Naive thymus-derived CD8-positive, alpha-beta T cell (primary cell): ENCODE results near the gene ONECUT1. TPM values are rescaled to one million over a fixed set of nuclear protein-coding genes. Genes with fewer than 3 reads are reported as not detected.

ENCODE experiments used
- ATAC-seq, 2 donors: fragments of 150-1000 bp; cut with Tn5 transposase in 1 of 2; sonication (Bioruptor Pico), chemical (Tn5 transposase) in 1 of 2; 1 replicate in 1 of 2; 2 replicates in 1 of 2; pipeline ENCODE4 v1.10.0; 2021; ENCODE audit warnings: mild to moderate bottlenecking in 2 of 2, moderate library complexity in 2 of 2
- POLR2A ChIA-PET: fragments of 350-600 bp; sonication (Branson Sonifier 250); formaldehyde crosslinking; loops from one replicate; lab custom pipeline; 2021; ENCODE audit warnings: antibody characterized with exemption; lab: Charles Lee
- DNase-seq, 10 donors: peaks; one replicate each; pipeline versions ENCODE4 v3.0.0 to v3.0.0-alpha.2; 2020 to 2022
- H3K27ac Mint-ChIP-seq, 10 donors: one replicate each; pipeline ENCODE4 v1.8.0; 2020 to 2022; ENCODE audit warnings: mild to moderate bottlenecking in 10 of 10, mixed read lengths in 10 of 10, moderate library complexity in 4 of 10, inconsistent platforms in 1 of 10
- H3K27me3 Mint-ChIP-seq, 5 donors: one replicate each; pipeline ENCODE4 v1.8.0; 2021 to 2022; ENCODE audit warnings: mixed read lengths in 5 of 5
- H3K36me3 Mint-ChIP-seq, 3 donors: one replicate each; pipeline ENCODE4 v1.8.0; 2020 to 2022; ENCODE audit warnings: mixed read lengths in 3 of 3, mild to moderate bottlenecking in 2 of 3, inconsistent platforms in 1 of 3
- H3K4me1 Mint-ChIP-seq, 4 donors: one replicate each; pipeline ENCODE4 v1.8.0; 2021 to 2022; ENCODE audit warnings: mixed read lengths in 4 of 4
- H3K4me3 Mint-ChIP-seq, 10 donors: one replicate each; pipeline ENCODE4 v1.8.0; 2020 to 2022; ENCODE audit warnings: mild to moderate bottlenecking in 10 of 10, mixed read lengths in 10 of 10, moderate library complexity in 6 of 10, inconsistent platforms in 1 of 10
- H3K9me3 Mint-ChIP-seq, 9 donors: one replicate each; pipeline ENCODE4 v1.8.0; 2020 to 2022; ENCODE audit warnings: mixed read lengths in 9 of 9, mild to moderate bottlenecking in 3 of 9, inconsistent platforms in 1 of 9, moderate library complexity in 1 of 9
- polyA plus RNA-seq, 3 donors: library from polyadenylated mRNA; unstranded; fragments of 300-500 nt; fragmentation: Illumina TruSeq; gene quantifications; one replicate each; pipeline ENCODE4 v1.2.3, GENCODE V29; 2021
- total RNA-seq, 8 experiments: library from RNA in 2 of 8; stranded (reverse) in 2 of 8; gene quantifications; one replicate each; pipeline ENCODE4 v1.2.3 and lab custom pipeline; 2021 to 2026

ONECUT1 gene
- total and polyA plus RNA-seq, 5 experiments from 2014 or later: not detected

DNA sequence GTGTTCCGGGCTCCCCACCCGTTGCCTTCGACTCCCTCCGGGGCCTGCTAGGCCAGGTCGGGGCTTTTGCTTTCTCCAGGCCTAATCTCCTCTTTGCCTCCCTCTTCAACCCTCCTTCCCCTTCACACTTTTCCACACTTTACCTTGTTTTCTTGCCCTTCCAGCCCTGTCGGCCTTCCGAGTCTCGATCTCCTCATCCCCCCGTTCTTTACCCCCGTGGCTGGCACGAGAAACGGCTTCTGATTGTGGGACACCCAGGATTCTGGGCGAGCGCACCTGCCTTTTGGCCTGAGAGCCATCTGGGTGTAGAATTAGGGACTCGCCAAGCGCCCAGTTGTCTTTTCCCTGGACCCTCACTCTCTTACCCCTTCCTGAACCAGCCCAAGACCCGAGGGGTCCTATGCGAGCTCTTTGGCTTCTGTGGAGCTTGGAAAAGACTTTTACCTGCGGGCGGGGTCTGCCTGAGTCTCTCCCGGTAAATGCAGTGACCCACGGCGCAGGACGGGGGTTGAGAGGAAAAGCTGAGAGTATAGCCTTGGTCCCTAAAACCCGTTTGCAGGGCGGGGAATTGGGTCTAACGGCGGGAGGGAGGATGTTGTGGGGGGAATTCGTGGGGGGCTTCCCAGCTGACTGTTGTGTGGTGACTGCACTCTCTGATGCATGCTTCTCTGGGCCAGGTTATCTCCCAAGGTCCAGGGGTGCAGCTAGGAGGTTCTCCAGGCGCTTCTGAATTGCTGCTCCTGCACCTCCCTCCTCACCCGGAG is 5.5 kb upstream of the ONECUT1 start:
- H3K27me3 Mint-ChIP-seq: peaks cover 53 to 98% (median 81%) of the 10 kb centered on the region in 5 donors
- peak overlapping the region in 1 of 10 donors; percentile 73 for H3K27ac Mint-ChIP-seq
- H3K36me3 Mint-ChIP-seq: peaks cover 0 to 7% (median 6%) of the 10 kb centered on the region in 3 donors
- peaks cover 14 to 38% (median 19%) of the 10 kb centered on the region in 4 donors for H3K4me1 Mint-ChIP-seq
- ATAC-seq: no peak
- peaks cover 0 to 21% (median 3%) of the 10 kb centered on the region in 9 donors for H3K9me3 Mint-ChIP-seq
- DNase-seq: peak in 1 of 10 donors; percentile 48
- H3K4me3 Mint-ChIP-seq: peak overlapping the region in 8 of 10 donors; percentile 5 to 70 (median 50)
- POLR2A ChIA-PET: no interaction called here

GRCh38 chr15:52794665-52795463 is 4.7 kb upstream of the ONECUT1 start:
- no peak for DNase-seq
- H3K4me1 Mint-ChIP-seq: peaks cover 15 to 36% (median 20%) of the 10 kb centered on the region in 4 donors
- H3K4me3 Mint-ChIP-seq: peak overlapping the region in 6 of 10 donors; percentile 5 to 70 (median 50)
- H3K36me3 Mint-ChIP-seq: peaks cover 0 to 7% (median 6%) of the 10 kb centered on the region in 3 donors
- H3K9me3 Mint-ChIP-seq: peaks cover 0 to 13% (median 3%) of the 10 kb centered on the region in 9 donors
- POLR2A ChIA-PET: no interaction called here
- peaks cover 46 to 91% (median 74%) of the 10 kb centered on the region in 5 donors for H3K27me3 Mint-ChIP-seq
- ATAC-seq: no peak
- H3K27ac Mint-ChIP-seq: peak overlapping the region in 1 of 10 donors; percentile 44

- POLR2A ChIA-PET: no interaction called here
- Mint-ChIP-seq H3K9me3 (peaks cover 0 to 10% (median 2%) of the 10 kb centered on the region in 9 donors), H3K4me3 (peak overlapping the region in 5 of 10 donors; percentile 5 to 77 (median 18)), H3K4me1 (peaks cover 11 to 29% (median 25%) of the 10 kb centered on the region in 4 donors), H3K27ac (no peak overlapping the region), H3K27me3 (peaks cover 33 to 89% (median 69%) of the 10 kb centered on the region in 5 donors), H3K36me3 (peaks cover 0 to 3% (median 0%) of the 10 kb centered on the region in 3 donors)
- ATAC-seq (no peak), DNase-seq (no peak)
These were observed 1.6 kb upstream of the ONECUT1 start for GRCh38 chr15:52791776-52792175.

- H3K4me3 Mint-ChIP-seq: peak overlapping the region; percentile 52 to 85 (median 68)
- peak in 1 of 2 donors; percentile 21 for ATAC-seq
- no peak for DNase-seq
- H3K9me3 Mint-ChIP-seq: peaks cover 0 to 7% (median 2%) of the 10 kb centered on the region in 9 donors
- no peak overlapping the region for H3K27ac Mint-ChIP-seq
- peaks cover 13 to 32% (median 26%) of the 10 kb centered on the region in 4 donors for H3K4me1 Mint-ChIP-seq
- no peaks in the 10 kb centered on the region for H3K36me3 Mint-ChIP-seq
- POLR2A ChIA-PET: no interaction called here
- peaks cover 30 to 89% (median 69%) of the 10 kb centered on the region in 5 donors for H3K27me3 Mint-ChIP-seq
These were observed 1.0 kb upstream of the ONECUT1 start for GRCh38 chr15:52790941-52791751.

DNA sequence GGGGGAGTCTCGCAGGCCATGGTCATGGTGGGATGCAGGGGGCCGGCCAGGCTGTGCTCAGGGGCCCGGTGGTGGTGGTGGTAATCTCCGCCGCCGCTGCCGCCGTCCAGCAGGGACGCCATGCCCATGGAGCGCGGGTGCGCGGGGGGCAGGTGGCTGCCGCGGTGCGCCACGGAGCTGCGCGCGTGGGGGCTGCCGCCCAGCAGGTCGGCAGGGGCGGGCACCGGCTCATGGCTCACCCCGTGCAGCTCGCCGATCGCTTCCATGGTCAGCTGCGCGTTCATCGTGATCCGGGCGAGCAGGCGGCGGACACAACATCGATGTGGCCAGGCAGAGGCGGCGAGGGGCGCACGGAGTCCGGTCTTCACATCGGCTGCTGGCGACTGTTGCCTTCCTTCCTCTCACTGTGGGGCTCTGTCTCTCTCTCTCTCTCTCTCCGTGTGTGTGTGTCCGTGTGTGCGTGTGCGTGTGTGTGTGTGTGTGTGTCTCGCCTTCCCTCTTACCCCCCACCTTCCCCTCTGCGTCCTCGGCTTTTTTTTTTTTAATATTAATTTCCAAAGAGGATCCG is 451 bp downstream of the ONECUT1 start:
- POLR2A ChIA-PET: no interaction called here
- H3K36me3 Mint-ChIP-seq: no peaks in the 10 kb centered on the region
- DNase-seq (no peak), ATAC-seq (peak; percentile 39)
- peaks cover 27 to 89% (median 70%) of the 10 kb centered on the region in 5 donors for H3K27me3 Mint-ChIP-seq
- H3K9me3 Mint-ChIP-seq: peaks cover 0 to 7% (median 0%) of the 10 kb centered on the region in 9 donors
- H3K27ac Mint-ChIP-seq: no peak overlapping the region
- H3K4me3 Mint-ChIP-seq: peak overlapping the region; percentile 58 to 89 (median 74)
- H3K4me1 Mint-ChIP-seq: peaks cover 12 to 30% (median 27%) of the 10 kb centered on the region in 4 donors

DNA sequence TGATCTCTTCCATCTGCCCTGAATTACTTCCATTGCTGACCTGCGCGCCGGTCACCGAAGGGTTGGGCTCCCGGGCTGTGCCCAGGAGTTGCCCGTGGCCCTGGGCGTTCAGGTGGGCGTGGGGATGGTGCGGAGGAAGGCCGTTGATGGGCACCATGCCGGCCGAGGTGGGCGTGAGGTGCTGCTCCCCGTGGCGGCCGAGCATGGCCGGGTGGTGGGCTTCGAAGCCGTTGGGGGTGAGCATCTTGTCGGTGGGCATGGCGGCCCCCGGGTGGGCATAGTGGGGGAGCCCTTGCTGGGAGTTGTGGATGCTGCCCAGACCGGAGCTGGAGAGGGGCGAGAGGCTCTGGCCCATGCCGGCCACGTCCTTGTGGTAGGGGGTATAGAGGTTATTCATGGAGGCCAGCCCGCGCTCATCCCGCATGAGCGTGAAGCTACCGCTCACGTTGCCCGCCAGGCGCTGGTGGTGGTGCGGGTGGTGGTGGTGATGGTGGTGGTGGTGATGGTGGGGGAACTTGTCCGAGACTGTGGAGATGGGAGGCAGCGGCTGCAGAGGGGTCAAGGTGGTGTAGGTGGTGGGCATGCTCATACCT is 1.0 kb downstream of the ONECUT1 start:
- H3K27me3 Mint-ChIP-seq: peaks cover 26 to 89% (median 67%) of the 10 kb centered on the region in 5 donors
- POLR2A ChIA-PET: no interaction called here
- H3K4me3 Mint-ChIP-seq: peak overlapping the region; percentile 49 to 89 (median 74)
- H3K36me3 Mint-ChIP-seq: no peaks in the 10 kb centered on the region
- peaks cover 12 to 33% (median 28%) of the 10 kb centered on the region in 4 donors for H3K4me1 Mint-ChIP-seq
- no peak for DNase-seq
- H3K9me3 Mint-ChIP-seq: peaks cover 0 to 7% (median 0%) of the 10 kb centered on the region in 9 donors
- no peak for ATAC-seq
- H3K27ac Mint-ChIP-seq: no peak overlapping the region

DNA sequence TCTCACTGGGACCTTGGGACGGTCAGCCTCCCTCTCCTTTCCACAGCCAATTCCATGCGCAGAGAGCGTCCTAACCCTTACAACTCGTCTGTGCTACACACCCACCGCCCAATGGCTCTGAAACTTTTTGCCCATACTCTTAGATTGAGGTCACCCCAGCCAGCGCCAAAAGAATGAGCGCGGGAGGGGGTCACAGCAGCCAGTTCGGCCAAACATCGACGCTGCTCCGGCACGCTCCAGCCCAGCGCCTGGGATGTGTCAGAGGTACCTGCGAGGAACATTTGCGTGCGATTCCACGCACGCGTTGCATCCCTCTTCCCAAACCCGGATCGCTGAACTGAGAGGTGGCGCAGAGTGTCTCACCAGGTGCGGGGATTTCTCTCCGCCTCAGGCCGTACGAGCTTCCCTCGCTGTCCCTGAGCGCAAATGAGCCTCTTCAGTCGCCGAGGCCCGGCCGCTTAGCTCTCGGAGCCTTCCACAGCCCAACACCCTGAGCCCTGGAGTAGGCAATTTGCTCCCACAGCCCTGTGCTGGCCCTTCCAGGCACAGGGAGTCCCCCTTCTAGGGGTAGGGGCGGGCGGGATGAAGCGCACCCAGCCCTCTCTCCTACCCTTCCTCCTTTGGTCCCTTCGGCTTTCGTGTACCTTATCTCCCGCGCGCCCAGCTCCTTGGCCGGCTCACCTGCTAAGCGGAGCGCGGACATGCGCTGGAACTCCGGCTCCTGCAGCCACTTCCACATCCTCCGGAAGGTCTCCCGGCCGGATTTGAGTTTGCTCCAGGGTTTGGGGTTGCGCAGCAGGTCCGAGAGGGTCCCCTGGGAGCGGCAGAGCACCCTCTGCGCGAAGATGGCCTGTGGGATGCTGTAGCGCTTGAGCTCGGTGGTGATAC is 1.8 kb downstream of the ONECUT1 start:
- H3K36me3 Mint-ChIP-seq: no peaks in the 10 kb centered on the region
- no peak for ATAC-seq
- H3K27ac Mint-ChIP-seq: peak overlapping the region in 1 of 10 donors; percentile 13
- POLR2A ChIA-PET: no interaction called here
- peaks cover 28 to 89% (median 62%) of the 10 kb centered on the region in 5 donors for H3K27me3 Mint-ChIP-seq
- DNase-seq: no peak
- peaks cover 13 to 39% (median 34%) of the 10 kb centered on the region in 4 donors for H3K4me1 Mint-ChIP-seq
- H3K4me3 Mint-ChIP-seq: peak overlapping the region in 8 of 10 donors; percentile 22 to 77 (median 55)
- H3K9me3 Mint-ChIP-seq: peaks cover 0 to 6% (median 0%) of the 10 kb centered on the region in 9 donors

GRCh38 chr15:52787549-52788098 is 2.5 kb downstream of the ONECUT1 start:
- Mint-ChIP-seq H3K36me3 (no peaks in the 10 kb centered on the region), H3K4me3 (peak overlapping the region in 8 of 10 donors; percentile 22 to 77 (median 44)), H3K4me1 (peaks cover 14 to 39% (median 37%) of the 10 kb centered on the region in 4 donors), H3K27me3 (peaks cover 28 to 89% (median 63%) of the 10 kb centered on the region in 5 donors), H3K9me3 (peaks cover 0 to 3% (median 0%) of the 10 kb centered on the region in 9 donors), H3K27ac (peak overlapping the region in 1 of 10 donors; percentile 9)
- POLR2A ChIA-PET: no interaction called here
- no peak for ATAC-seq
- DNase-seq: peak in 1 of 10 donors; percentile 18

DNA sequence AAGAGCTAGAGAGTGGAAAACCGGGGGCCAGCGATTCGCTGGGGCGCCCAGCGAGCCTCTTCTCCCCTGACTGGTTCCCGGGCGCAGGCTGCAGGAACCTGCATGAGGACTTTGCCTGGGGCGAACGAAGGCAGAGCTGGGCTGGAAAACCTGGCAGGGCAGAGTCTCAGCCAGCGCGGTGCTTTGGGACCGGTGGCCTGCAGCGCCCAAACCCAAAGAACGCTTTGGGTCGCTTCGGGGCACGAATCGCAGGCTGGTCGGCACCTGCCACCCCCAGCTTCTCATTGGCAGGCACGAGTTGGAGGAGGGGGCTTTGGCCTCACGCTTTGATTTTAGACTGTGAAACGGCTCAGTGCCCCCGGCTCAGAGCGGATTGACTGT is 3.0 kb downstream of the ONECUT1 start:
- Mint-ChIP-seq H3K9me3 (peaks cover 0 to 3% (median 0%) of the 10 kb centered on the region in 9 donors), H3K4me3 (peak overlapping the region in 3 of 10 donors; percentile 7 to 39 (median 20)), H3K27ac (no peak overlapping the region), H3K27me3 (peaks cover 26 to 86% (median 64%) of the 10 kb centered on the region in 5 donors), H3K4me1 (peaks cover 14 to 39% (median 37%) of the 10 kb centered on the region in 4 donors), H3K36me3 (no peaks in the 10 kb centered on the region)
- ATAC-seq: no peak
- POLR2A ChIA-PET: no interaction called here
- DNase-seq: peak in 1 of 10 donors; percentile 18

GRCh38 chr15:52786436-52787122 is 3.6 kb downstream of the ONECUT1 start:
- ATAC-seq (no peak), DNase-seq (peak in 1 of 10 donors; percentile 48)
- POLR2A ChIA-PET: no interaction called here
- peaks cover 14 to 39% (median 37%) of the 10 kb centered on the region in 4 donors for H3K4me1 Mint-ChIP-seq
- no peak overlapping the region for H3K27ac Mint-ChIP-seq
- no peaks in the 10 kb centered on the region for H3K9me3 Mint-ChIP-seq
- peak overlapping the region in 1 of 10 donors; percentile 39 for H3K4me3 Mint-ChIP-seq
- no peaks in the 10 kb centered on the region for H3K36me3 Mint-ChIP-seq
- peaks cover 28 to 86% (median 59%) of the 10 kb centered on the region in 5 donors for H3K27me3 Mint-ChIP-seq
